ENCODE results near the gene BCL6.

DNA sequence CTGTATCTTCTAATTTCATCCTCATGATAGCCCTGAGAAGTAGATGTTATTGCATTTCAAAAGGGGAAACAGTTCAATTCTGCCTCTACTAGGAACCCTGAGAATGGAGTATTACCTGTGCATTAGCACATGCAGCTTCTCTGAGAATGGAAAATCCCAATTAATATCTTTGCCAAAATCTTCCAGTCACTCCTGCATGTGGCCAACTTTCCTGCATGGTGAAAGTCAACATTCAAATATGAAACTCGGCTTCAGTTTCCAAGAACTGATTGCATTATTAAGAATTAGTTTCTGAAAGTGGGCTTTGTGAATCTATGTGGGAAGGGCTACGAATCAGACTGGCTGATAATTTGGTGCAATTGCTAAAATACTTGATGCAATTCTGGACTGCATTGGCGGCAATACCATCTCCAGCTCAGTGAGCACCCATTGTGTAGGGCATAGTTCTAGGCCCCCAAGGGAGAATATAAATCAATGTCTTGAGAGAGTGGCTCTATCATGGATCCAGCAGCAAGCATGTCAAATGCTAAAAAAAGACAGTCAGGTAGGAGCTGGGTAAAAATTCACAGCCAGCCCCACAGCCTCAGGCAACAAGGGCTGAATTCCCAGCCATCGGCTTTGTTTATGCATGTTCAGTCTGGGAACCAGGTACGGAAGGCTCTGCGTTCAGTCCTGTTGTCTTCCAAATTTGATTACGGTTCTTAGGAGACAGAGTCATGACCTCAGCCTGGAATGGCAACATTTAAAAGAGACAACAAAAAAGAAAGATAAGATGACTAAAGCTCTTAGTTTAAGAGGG, 18.8 kb upstream of the BCL6 start:
- TF ChIP-seq, protein P1, sequence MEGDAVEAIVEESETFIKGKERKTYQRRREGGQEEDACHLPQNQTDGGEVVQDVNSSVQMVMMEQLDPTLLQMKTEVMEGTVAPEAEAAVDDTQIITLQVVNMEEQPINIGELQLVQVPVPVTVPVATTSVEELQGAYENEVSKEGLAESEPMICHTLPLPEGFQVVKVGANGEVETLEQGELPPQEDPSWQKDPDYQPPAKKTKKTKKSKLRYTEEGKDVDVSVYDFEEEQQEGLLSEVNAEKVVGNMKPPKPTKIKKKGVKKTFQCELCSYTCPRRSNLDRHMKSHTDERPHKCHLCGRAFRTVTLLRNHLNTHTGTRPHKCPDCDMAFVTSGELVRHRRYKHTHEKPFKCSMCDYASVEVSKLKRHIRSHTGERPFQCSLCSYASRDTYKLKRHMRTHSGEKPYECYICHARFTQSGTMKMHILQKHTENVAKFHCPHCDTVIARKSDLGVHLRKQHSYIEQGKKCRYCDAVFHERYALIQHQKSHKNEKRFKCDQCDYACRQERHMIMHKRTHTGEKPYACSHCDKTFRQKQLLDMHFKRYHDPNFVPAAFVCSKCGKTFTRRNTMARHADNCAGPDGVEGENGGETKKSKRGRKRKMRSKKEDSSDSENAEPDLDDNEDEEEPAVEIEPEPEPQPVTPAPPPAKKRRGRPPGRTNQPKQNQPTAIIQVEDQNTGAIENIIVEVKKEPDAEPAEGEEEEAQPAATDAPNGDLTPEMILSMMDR (conservative IDR thresholded peaks at IDR 0.05 in 1 of 2, IDR thresholded peaks at IDR 0.05 in 1 of 2; ENCODE audit: extremely low read depth in 1 of 2, insufficient read depth in 1 of 2, low read depth in 1 of 2, low read length in 2 of 2): no peak
- TF ChIP-seq EZH2 (IDR thresholded peaks at IDR 0.05; ENCODE audit: borderline replicate concordance, low read length): no peak
